Esophagus squamous epithelium (tissue), 4 donors: ENCODE data around the gene RHOD.

Experiments
- POLR2A ChIP-seq, 4 donors: fragments of 450-650 bp; IDR thresholded peaks; one replicate each; pipeline ENCODE4 v1.6.1; 2017; ENCODE audit warnings: antibody characterized with exemption in 4 of 4, mild to moderate bottlenecking in 4 of 4, moderate library complexity in 3 of 4
- TF ChIP-seq, protein P1 (sequence below), 6 experiments: fragments of 450-650 bp in 4 of 6; fragments of 200-600 bp in 2 of 6; sonication (generic) in 2 of 6; IDR thresholded peaks; one replicate each; pipeline ENCODE4 v1.5.1; 2016 to 2019; ENCODE audit warnings: antibody characterized with exemption in 6 of 6, mild to moderate bottlenecking in 4 of 6, moderate library complexity in 4 of 6

- TF ChIP-seq, protein P1, sequence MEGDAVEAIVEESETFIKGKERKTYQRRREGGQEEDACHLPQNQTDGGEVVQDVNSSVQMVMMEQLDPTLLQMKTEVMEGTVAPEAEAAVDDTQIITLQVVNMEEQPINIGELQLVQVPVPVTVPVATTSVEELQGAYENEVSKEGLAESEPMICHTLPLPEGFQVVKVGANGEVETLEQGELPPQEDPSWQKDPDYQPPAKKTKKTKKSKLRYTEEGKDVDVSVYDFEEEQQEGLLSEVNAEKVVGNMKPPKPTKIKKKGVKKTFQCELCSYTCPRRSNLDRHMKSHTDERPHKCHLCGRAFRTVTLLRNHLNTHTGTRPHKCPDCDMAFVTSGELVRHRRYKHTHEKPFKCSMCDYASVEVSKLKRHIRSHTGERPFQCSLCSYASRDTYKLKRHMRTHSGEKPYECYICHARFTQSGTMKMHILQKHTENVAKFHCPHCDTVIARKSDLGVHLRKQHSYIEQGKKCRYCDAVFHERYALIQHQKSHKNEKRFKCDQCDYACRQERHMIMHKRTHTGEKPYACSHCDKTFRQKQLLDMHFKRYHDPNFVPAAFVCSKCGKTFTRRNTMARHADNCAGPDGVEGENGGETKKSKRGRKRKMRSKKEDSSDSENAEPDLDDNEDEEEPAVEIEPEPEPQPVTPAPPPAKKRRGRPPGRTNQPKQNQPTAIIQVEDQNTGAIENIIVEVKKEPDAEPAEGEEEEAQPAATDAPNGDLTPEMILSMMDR (IDR thresholded peaks at IDR 0.05), result no peak
- no peak for TF ChIP-seq POLR2A (IDR thresholded peaks at IDR 0.05)
Observed at GRCh38 chr11:67111261-67111660, 54.6 kb downstream of the RHOD start.
